GM12873 (cell line): ENCODE results near the gene TSPAN32.

Experiments
- CTCF ChIP-seq: IDR thresholded peaks from 2 replicates; pipeline ENCODE4 v1.5.1; 2012; ENCODE audit warnings: low read depth, mild to moderate bottlenecking, moderate library complexity, low read length, control low read depth; ENCODE audit not compliant: insufficient read depth; ENCODE audit errors: missing control alignments

Gene TSPAN32

GRCh38 chr11:2268729-2269600 lies 32.8 kb upstream of the TSPAN32 start:
- no peak for TF ChIP-seq CTCF

GRCh38 chr11:2269601-2270321 lies 32.1 kb upstream of the TSPAN32 start:
- no peak for TF ChIP-seq CTCF

- no peak for TF ChIP-seq CTCF
Observed at GRCh38 chr11:2270322-2271076, 31.3 kb upstream of the TSPAN32 start, which contains the start of gene ASCL2. Gene ASCL2, minus strand, starts transcription at chr11:2270588. Its CDS starts 256 bp downstream, at chr11:2270332.

- TF ChIP-seq CTCF, result no peak
Observed at GRCh38 chr11:2271077-2271326, 30.8 kb upstream of the TSPAN32 start.

GRCh38 chr11:2271327-2272227 lies 30.2 kb upstream of the TSPAN32 start:
- TF ChIP-seq CTCF, result no peak

- TF ChIP-seq CTCF, result no peak
Observed at GRCh38 chr11:2272228-2272945, 29.4 kb upstream of the TSPAN32 start.
